GM19455 (cell line): ENCODE data around the gene MIEF2.
A peak's percentile ranks its signal among the peaks of the same experiment; 100 is the strongest.
"Not testable (repeated sequence)": the region's sequence is repeated elsewhere in the genome, so short reads cannot be mapped to it uniquely, and the experiment has no call there.

Experiments
- ATAC-seq: cut with Tn5 transposase; IDR thresholded peaks from one replicate; pipeline ENCODE4 v1.9.1; 2021; ENCODE audit not compliant: unreplicated experiment

Gene MIEF2

GRCh38 chr17:18285296-18285695 is 24.8 kb downstream of the MIEF2 start:
- ATAC-seq, result no peak

- ATAC-seq, result no peak
Measured at GRCh38 chr17:18291718-18292540, 31.5 kb downstream of the MIEF2 start.

- not testable (repeated sequence) for ATAC-seq
Measured at GRCh38 chr17:18298061-18298460, 37.6 kb downstream of the MIEF2 start.

GRCh38 chr17:18300725-18301480 is 40.4 kb downstream of the MIEF2 start:
- no peak for ATAC-seq

GRCh38 chr17:18303206-18303605 is 42.7 kb downstream of the MIEF2 start:
- not testable (repeated sequence) for ATAC-seq

- ATAC-seq, result no peak
Measured at GRCh38 chr17:18309202-18309601, 48.7 kb downstream of the MIEF2 start.

GRCh38 chr17:18314059-18314730 is 53.7 kb downstream of the MIEF2 start:
- peak; percentile 28 for ATAC-seq

- ATAC-seq, result peak; percentile 79
Measured at GRCh38 chr17:18314731-18315561, 54.5 kb downstream of the MIEF2 start, which contains the start of the genes SMCR8 and TOP3A. Gene SMCR8 (plus strand): TSS chr17:18315293. CDS start chr17:18315790, 497 bp downstream. Gene TOP3A (minus strand): TSS chr17:18314994. CDS start chr17:18314778, 216 bp downstream.

GRCh38 chr17:18315562-18315922 is 55.1 kb downstream of the MIEF2 start:
- ATAC-seq, result no peak

- ATAC-seq, result no peak
Measured at GRCh38 chr17:18315961-18316360, 55.5 kb downstream of the MIEF2 start.
